Vagina (tissue), 2 donors: ENCODE results near the gene LAMC1.

Experiments used
- POLR2A ChIP-seq, 2 donors: fragments of 450-650 bp; IDR thresholded peaks; one replicate each; pipeline ENCODE4 v1.6.1; 2017; ENCODE audit warnings: antibody characterized with exemption in 2 of 2, mild to moderate bottlenecking in 2 of 2, moderate library complexity in 2 of 2
- POLR2AphosphoS5 ChIP-seq, 2 donors: sonication (generic); formaldehyde crosslinking; IDR thresholded peaks; one replicate each; pipeline ENCODE4 v1.9.0; 2017; ENCODE audit warnings: antibody characterized with exemption in 2 of 2, mild to moderate bottlenecking in 2 of 2, low read depth in 1 of 2; ENCODE audit not compliant: insufficient read depth in 1 of 2
- TF ChIP-seq, protein P1 (sequence below), 3 experiments: fragments of 450-650 bp in 2 of 3; fragments of 200-600 bp in 1 of 3; sonication (generic) in 1 of 3; IDR thresholded peaks; one replicate each; pipeline ENCODE4 v1.5.1; 2017 to 2019; ENCODE audit warnings: antibody characterized with exemption in 3 of 3, mild to moderate bottlenecking in 2 of 3, moderate library complexity in 2 of 3

DNA sequence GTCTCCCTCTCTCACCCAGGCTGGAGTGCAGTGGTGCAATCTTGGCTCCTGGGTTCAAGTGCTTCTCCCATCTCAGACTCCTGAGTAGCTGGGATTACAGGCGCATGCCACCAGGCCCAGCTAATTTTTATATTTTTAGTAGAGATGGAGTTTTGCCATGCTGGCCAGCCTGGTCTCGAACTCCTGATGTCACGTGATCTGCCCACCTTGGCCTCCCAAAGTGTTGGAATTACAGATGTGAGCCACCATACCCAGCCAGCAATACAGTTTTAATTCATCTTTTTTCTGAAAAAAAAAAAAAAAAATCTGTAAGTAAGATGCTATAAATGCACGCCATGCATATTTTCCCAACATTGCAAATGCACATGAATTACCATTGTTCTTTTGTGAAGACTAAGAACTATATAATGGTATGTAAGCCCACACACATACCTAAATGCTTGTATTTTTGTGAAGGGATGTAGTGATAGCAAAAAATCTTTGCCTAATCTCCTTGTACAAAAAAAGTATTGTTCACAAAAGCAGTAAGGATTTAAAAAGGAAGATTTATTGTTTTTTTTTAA is 170.8 kb downstream of the LAMC1 start:
- TF ChIP-seq, protein P1, sequence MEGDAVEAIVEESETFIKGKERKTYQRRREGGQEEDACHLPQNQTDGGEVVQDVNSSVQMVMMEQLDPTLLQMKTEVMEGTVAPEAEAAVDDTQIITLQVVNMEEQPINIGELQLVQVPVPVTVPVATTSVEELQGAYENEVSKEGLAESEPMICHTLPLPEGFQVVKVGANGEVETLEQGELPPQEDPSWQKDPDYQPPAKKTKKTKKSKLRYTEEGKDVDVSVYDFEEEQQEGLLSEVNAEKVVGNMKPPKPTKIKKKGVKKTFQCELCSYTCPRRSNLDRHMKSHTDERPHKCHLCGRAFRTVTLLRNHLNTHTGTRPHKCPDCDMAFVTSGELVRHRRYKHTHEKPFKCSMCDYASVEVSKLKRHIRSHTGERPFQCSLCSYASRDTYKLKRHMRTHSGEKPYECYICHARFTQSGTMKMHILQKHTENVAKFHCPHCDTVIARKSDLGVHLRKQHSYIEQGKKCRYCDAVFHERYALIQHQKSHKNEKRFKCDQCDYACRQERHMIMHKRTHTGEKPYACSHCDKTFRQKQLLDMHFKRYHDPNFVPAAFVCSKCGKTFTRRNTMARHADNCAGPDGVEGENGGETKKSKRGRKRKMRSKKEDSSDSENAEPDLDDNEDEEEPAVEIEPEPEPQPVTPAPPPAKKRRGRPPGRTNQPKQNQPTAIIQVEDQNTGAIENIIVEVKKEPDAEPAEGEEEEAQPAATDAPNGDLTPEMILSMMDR (IDR thresholded peaks at IDR 0.05), result no peak
- TF ChIP-seq POLR2AphosphoS5 (IDR thresholded peaks at IDR 0.05; ENCODE audit: insufficient read depth in 1 of 2, low read depth in 1 of 2) (no peak), POLR2A (IDR thresholded peaks at IDR 0.05) (no peak)
